Immature natural killer cell (primary cell): ENCODE results near the gene SPTBN2. TPM values are rescaled to one million over a fixed set of nuclear protein-coding genes. Genes with fewer than 3 reads are reported as not detected.
"Not testable (repeated sequence)": the region's sequence is repeated elsewhere in the genome, so short reads cannot be mapped to it uniquely, and the experiment has no call there.

ENCODE experiments used
- DNase-seq, 3 donors: peaks; one replicate each; pipeline ENCODE4 v3.0.0; 2022; ENCODE audit warnings: mixed read lengths in 1 of 3
- H3K27ac Mint-ChIP-seq, 6 donors: one replicate each; pipeline ENCODE4 v1.8.0; 2020; ENCODE audit warnings: mixed read lengths in 6 of 6, mild to moderate bottlenecking in 5 of 6, inconsistent platforms in 4 of 6, moderate library complexity in 3 of 6
- H3K27me3 Mint-ChIP-seq, 3 donors: one replicate each; pipeline ENCODE4 v1.8.0; 2020 to 2021; ENCODE audit warnings: low read depth in 3 of 3, mild to moderate bottlenecking in 3 of 3, mixed read lengths in 3 of 3, moderate library complexity in 3 of 3, inconsistent platforms in 1 of 3
- H3K36me3 Mint-ChIP-seq, 3 donors: one replicate each; pipeline ENCODE4 v1.8.0; 2020; ENCODE audit warnings: mixed read lengths in 3 of 3, inconsistent platforms in 2 of 3, mild to moderate bottlenecking in 2 of 3
- H3K4me1 Mint-ChIP-seq, 2 donors: one replicate each; pipeline ENCODE4 v1.8.0; 2020; ENCODE audit warnings: inconsistent platforms in 2 of 2, mild to moderate bottlenecking in 2 of 2, mixed read lengths in 2 of 2, moderate library complexity in 1 of 2
- H3K4me3 Mint-ChIP-seq, 5 donors: one replicate each; pipeline ENCODE4 v1.8.0; 2020; ENCODE audit warnings: mild to moderate bottlenecking in 5 of 5, mixed read lengths in 5 of 5, inconsistent platforms in 3 of 5, moderate library complexity in 3 of 5
- H3K9me3 Mint-ChIP-seq, 6 donors: one replicate each; pipeline ENCODE4 v1.8.0; 2020; ENCODE audit warnings: mild to moderate bottlenecking in 6 of 6, mixed read lengths in 6 of 6, inconsistent platforms in 4 of 6, moderate library complexity in 3 of 6
- polyA plus RNA-seq, 3 donors: library from polyadenylated mRNA; unstranded; fragments of 300-500 nt; fragmentation: Illumina TruSeq; gene quantifications; one replicate each; pipeline ENCODE4 v1.2.3, GENCODE V29; 2021

The SPTBN2 gene
- polyA plus RNA-seq, 3 donors from 2014 or later: not detected

DNA sequence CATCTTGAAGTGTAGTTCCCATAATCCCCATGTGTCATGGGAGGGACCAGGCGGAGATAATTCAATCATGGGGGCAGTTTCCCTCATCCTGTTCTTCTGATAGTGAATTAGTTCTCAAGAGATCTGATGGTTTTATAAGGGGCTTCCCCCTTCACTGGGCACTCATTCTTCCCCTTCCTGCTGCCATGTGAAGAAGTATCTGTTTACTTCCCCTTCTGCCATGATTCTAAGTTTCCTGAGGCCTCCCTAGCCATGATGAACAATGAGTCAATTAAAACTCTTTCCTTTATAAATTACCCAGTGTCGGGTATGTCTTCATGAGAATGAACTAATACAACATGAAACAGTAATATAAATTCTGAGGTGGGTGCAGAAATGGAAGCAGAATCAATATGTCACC lies 12.1 kb upstream of the SPTBN2 start:
- Mint-ChIP-seq H3K4me1 (peaks cover 8 to 10% of the 10 kb centered on the region in 2 donors), H3K9me3 (peaks cover 0 to 1% (median 0%) of the 10 kb centered on the region in 6 donors), H3K27me3 (peaks cover 3 to 10% (median 4%) of the 10 kb centered on the region in 3 donors), H3K4me3 (no peak overlapping the region), H3K36me3 (no peaks in the 10 kb centered on the region), H3K27ac (no peak overlapping the region)
- DNase-seq: no peak

GRCh38 chr11:66739983-66740382 lies 11.0 kb upstream of the SPTBN2 start:
- H3K27me3 Mint-ChIP-seq: peaks cover 3 to 9% (median 3%) of the 10 kb centered on the region in 3 donors
- H3K4me3 Mint-ChIP-seq: no peak overlapping the region
- no peaks in the 10 kb centered on the region for H3K36me3 Mint-ChIP-seq
- H3K4me1 Mint-ChIP-seq: peaks cover 0 to 3% of the 10 kb centered on the region in 2 donors
- H3K27ac Mint-ChIP-seq: no peak overlapping the region
- DNase-seq: no peak
- peaks cover 0 to 1% (median 0%) of the 10 kb centered on the region in 6 donors for H3K9me3 Mint-ChIP-seq

- no peak for DNase-seq
- H3K27me3 Mint-ChIP-seq: peaks cover 7 to 18% (median 12%) of the 10 kb centered on the region in 3 donors
- H3K4me1 Mint-ChIP-seq: no peaks in the 10 kb centered on the region
- no peak overlapping the region for H3K27ac Mint-ChIP-seq
- peaks cover 0 to 2% (median 0%) of the 10 kb centered on the region in 6 donors for H3K9me3 Mint-ChIP-seq
- H3K36me3 Mint-ChIP-seq: peaks cover 0 to 3% (median 0%) of the 10 kb centered on the region in 3 donors
- no peak overlapping the region for H3K4me3 Mint-ChIP-seq
These were observed 5.2 kb upstream of the SPTBN2 start for GRCh38 chr11:66734215-66734614.

GRCh38 chr11:66729447-66729846 lies 431 bp upstream of the SPTBN2 start:
- peak overlapping the region; percentile 80 to 94 (median 85) for H3K4me3 Mint-ChIP-seq
- H3K36me3 Mint-ChIP-seq: peaks cover 0 to 3% (median 3%) of the 10 kb centered on the region in 3 donors
- peaks cover 23 to 45% (median 28%) of the 10 kb centered on the region in 3 donors for H3K27me3 Mint-ChIP-seq
- DNase-seq: no peak
- H3K27ac Mint-ChIP-seq: no peak overlapping the region
- H3K4me1 Mint-ChIP-seq: peaks cover 17 to 19% of the 10 kb centered on the region in 2 donors
- H3K9me3 Mint-ChIP-seq: peaks cover 0 to 6% (median 0%) of the 10 kb centered on the region in 6 donors

GRCh38 chr11:66728038-66728692 lies 851 bp downstream of the SPTBN2 start:
- Mint-ChIP-seq H3K27ac (peak overlapping the region in 1 of 6 donors; percentile 14), H3K4me3 (peak overlapping the region; percentile 80 to 94 (median 85)), H3K27me3 (peaks cover 23 to 40% (median 25%) of the 10 kb centered on the region in 3 donors), H3K36me3 (peaks cover 0 to 3% (median 0%) of the 10 kb centered on the region in 3 donors), H3K4me1 (peaks cover 17 to 19% of the 10 kb centered on the region in 2 donors), H3K9me3 (peaks cover 0 to 5% (median 0%) of the 10 kb centered on the region in 6 donors)
- no peak for DNase-seq

DNA sequence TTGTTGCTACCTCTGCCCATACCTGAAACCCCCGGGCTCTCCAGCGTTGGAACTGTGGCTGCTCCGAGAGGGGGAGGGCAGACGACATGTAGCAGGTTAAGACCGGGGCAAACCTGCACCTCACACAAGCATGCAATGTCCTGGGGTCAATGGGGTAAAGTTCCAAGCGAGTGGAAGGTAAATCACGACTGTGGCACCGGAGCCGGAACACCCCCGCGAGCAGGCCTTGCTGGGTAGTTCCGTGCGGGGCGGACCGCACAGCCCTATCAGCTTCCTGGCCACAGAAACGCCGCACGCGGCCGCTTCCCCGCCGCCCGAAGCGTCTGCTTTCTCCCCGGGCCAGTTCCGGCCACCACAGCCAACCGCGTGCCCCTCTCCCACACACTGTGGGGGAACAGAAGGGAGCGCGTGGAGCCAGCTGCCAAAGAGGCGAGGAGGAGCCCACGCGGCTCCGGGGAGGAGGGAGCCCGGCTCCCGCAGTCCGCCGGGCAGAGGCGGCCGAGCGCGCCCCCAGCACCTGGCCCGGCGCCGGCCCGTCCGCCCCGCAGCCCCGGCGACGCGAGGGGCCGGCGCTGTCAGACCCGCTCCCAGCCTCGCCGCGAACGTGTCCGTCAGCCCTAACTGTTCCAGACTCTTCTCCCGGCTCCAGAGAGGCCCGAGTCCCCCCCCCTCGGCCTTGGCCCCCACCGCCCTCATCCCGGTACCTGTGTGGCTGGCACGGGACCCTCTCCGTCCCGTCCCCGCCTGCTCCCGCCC lies 1.6 kb downstream of the SPTBN2 start:
- H3K27ac Mint-ChIP-seq: no peak overlapping the region
- DNase-seq: peak in 2 of 3 donors; percentile 19 to 23
- H3K4me1 Mint-ChIP-seq: peaks cover 17 to 19% of the 10 kb centered on the region in 2 donors
- peak overlapping the region; percentile 65 to 85 (median 68) for H3K4me3 Mint-ChIP-seq
- peaks cover 0 to 3% (median 0%) of the 10 kb centered on the region in 3 donors for H3K36me3 Mint-ChIP-seq
- H3K9me3 Mint-ChIP-seq: peaks cover 0 to 5% (median 0%) of the 10 kb centered on the region in 6 donors
- H3K27me3 Mint-ChIP-seq: peaks cover 20 to 36% (median 20%) of the 10 kb centered on the region in 3 donors

- Mint-ChIP-seq H3K4me3 (no peak overlapping the region), H3K27ac (no peak overlapping the region), H3K9me3 (peaks cover 0 to 5% (median 0%) of the 10 kb centered on the region in 6 donors), H3K36me3 (peaks cover 0 to 3% (median 0%) of the 10 kb centered on the region in 3 donors), H3K27me3 (peaks cover 18 to 36% (median 22%) of the 10 kb centered on the region in 3 donors), H3K4me1 (peaks cover 17 to 19% of the 10 kb centered on the region in 2 donors)
- no peak for DNase-seq
These were observed 3.4 kb downstream of the SPTBN2 start for GRCh38 chr11:66725647-66726046.

DNA sequence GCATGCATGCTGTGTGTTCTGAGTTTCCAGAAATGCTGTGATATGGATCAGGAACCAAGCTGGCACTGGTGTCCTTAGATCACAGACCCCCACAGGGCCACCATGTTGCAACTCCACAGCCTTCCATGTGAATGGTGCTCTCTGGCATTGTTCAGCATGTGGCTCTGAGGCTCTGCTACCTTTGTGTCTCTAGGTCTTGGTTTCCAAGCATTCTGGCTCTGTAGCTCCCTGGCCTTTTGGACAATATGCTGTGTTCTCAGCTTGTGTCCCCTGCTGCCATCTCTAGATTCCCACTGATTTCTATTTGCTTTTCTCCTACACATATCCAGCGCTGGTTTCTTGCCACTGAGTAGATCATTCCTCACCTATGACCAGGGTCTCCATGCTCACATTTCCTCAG lies 3.9 kb downstream of the SPTBN2 start:
- no peak overlapping the region for H3K27ac Mint-ChIP-seq
- H3K4me3 Mint-ChIP-seq: no peak overlapping the region
- H3K9me3 Mint-ChIP-seq: peaks cover 0 to 5% (median 0%) of the 10 kb centered on the region in 6 donors
- DNase-seq: no peak
- H3K27me3 Mint-ChIP-seq: peaks cover 17 to 40% (median 20%) of the 10 kb centered on the region in 3 donors
- H3K36me3 Mint-ChIP-seq: peaks cover 0 to 3% (median 0%) of the 10 kb centered on the region in 3 donors
- peaks cover 18 to 19% of the 10 kb centered on the region in 2 donors for H3K4me1 Mint-ChIP-seq

DNA sequence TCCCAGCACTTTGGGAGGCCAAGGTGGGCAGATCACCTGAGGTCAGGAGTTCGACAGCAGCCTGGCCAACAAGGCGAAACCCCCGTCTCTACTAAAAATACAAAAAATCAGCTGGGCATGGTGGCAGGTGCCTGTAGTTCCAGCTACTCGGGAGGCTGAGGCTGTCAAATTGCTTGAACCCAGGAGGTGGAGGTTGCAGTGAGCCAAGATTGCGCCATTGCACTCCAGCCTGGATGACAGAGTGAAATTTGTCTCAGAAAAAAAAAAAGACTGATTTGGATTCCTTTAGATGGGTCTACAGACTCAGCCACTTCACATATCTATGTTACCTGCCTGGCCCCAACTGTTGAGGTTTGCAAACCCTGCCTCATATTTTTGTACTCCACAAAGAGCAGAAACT lies 4.8 kb downstream of the SPTBN2 start:
- H3K27ac Mint-ChIP-seq, H3K4me3 Mint-ChIP-seq, H3K36me3 Mint-ChIP-seq: not testable (repeated sequence)

GRCh38 chr11:66723693-66724092 lies 5.3 kb downstream of the SPTBN2 start:
- H3K9me3 Mint-ChIP-seq: peaks cover 0 to 3% (median 0%) of the 10 kb centered on the region in 6 donors
- H3K4me3 Mint-ChIP-seq: no peak overlapping the region
- peaks cover 12 to 35% (median 13%) of the 10 kb centered on the region in 3 donors for H3K27me3 Mint-ChIP-seq

More for the DNA sequence above, 4.8 kb downstream of the SPTBN2 start:
- DNase-seq, H3K9me3 Mint-ChIP-seq: not testable (repeated sequence)
- Mint-ChIP-seq H3K4me1 (peaks cover 19 to 22% of the 10 kb centered on the region in 2 donors), H3K27me3 (peaks cover 17 to 39% (median 17%) of the 10 kb centered on the region in 3 donors)

GRCh38 chr11:66722745-66723651 lies 6.0 kb downstream of the SPTBN2 start:
- peaks cover 0 to 3% (median 0%) of the 10 kb centered on the region in 6 donors for H3K9me3 Mint-ChIP-seq
- DNase-seq: no peak
- no peak overlapping the region for H3K4me3 Mint-ChIP-seq
- no peak overlapping the region for H3K27ac Mint-ChIP-seq
- H3K4me1 Mint-ChIP-seq: peaks cover 12 to 15% of the 10 kb centered on the region in 2 donors
- peaks cover 11 to 33% (median 11%) of the 10 kb centered on the region in 3 donors for H3K27me3 Mint-ChIP-seq
- peaks cover 0 to 3% (median 0%) of the 10 kb centered on the region in 3 donors for H3K36me3 Mint-ChIP-seq

More at GRCh38 chr11:66723693-66724092, 5.3 kb downstream of the SPTBN2 start:
- H3K27ac Mint-ChIP-seq: no peak overlapping the region
- H3K4me1 Mint-ChIP-seq: peaks cover 15 to 17% of the 10 kb centered on the region in 2 donors
- DNase-seq: no peak
- peaks cover 0 to 3% (median 0%) of the 10 kb centered on the region in 3 donors for H3K36me3 Mint-ChIP-seq

GRCh38 chr11:66721939-66722338 lies 7.1 kb downstream of the SPTBN2 start:
- H3K27ac Mint-ChIP-seq: no peak overlapping the region

More at GRCh38 chr11:66721939-66722338, 7.1 kb downstream of the SPTBN2 start:
- no peak overlapping the region for H3K4me3 Mint-ChIP-seq
- peaks cover 9 to 32% (median 13%) of the 10 kb centered on the region in 3 donors for H3K27me3 Mint-ChIP-seq
- DNase-seq: no peak
- peaks cover 0 to 3% (median 0%) of the 10 kb centered on the region in 3 donors for H3K36me3 Mint-ChIP-seq
- H3K4me1 Mint-ChIP-seq: peaks cover 7 to 11% of the 10 kb centered on the region in 2 donors
- H3K9me3 Mint-ChIP-seq: peaks cover 0 to 4% (median 0%) of the 10 kb centered on the region in 6 donors
